OCI-LY3 (cell line): ENCODE measurements around the gene FEV.

Experiments
- EZH2phosphoT487 ChIP-seq: fragments of 200-600 bp; shearing (Covaris generic); IDR thresholded peaks from 2 replicates; pipeline ENCODE4 v1.6.1; 2018; ENCODE audit warnings: antibody characterized with exemption, mixed run types, low read depth
- TF ChIP-seq, protein P1 (sequence below): fragments of 200-600, 300-600 bp; sonication (generic); IDR thresholded peaks from 2 replicates; pipeline ENCODE4 v1.5.1; 2014; ENCODE audit warnings: antibody characterized with exemption, low read length, low read depth

DNA sequence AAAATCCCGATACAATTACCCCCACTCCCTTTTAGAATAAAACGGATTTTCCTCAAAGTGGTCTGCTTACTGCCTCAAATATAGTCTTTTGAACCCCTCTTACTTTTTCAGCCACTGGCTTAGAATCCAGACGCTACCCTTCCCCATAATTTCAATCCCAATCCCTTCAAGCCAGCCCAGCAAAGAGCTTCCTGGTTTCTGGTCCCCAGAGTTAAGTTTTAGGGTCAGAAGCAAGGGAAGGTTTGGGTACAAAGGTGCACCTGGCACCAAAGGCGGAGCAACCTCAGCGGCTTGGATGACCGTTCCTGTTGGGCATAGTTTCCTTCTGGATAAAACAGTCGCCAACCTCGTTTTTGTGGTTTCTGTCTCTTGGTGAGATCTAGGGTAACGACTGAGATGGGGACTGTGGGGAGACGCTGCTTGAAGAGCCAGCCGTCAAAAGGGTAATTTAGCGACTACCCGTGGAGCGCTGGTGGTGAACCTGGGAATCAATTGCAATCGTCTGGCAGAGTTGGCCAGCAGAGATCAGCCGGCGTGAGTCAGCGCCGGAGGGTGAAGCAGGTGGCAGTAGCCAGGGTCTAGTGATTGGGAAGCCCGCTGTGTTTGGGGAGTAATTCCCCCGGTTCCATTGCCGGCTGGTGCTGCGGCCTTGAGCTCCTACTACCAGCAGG lies 1.6 kb downstream of the FEV start:
- TF ChIP-seq, protein P1, sequence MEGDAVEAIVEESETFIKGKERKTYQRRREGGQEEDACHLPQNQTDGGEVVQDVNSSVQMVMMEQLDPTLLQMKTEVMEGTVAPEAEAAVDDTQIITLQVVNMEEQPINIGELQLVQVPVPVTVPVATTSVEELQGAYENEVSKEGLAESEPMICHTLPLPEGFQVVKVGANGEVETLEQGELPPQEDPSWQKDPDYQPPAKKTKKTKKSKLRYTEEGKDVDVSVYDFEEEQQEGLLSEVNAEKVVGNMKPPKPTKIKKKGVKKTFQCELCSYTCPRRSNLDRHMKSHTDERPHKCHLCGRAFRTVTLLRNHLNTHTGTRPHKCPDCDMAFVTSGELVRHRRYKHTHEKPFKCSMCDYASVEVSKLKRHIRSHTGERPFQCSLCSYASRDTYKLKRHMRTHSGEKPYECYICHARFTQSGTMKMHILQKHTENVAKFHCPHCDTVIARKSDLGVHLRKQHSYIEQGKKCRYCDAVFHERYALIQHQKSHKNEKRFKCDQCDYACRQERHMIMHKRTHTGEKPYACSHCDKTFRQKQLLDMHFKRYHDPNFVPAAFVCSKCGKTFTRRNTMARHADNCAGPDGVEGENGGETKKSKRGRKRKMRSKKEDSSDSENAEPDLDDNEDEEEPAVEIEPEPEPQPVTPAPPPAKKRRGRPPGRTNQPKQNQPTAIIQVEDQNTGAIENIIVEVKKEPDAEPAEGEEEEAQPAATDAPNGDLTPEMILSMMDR, result no peak
- TF ChIP-seq EZH2phosphoT487, result no peak
